Stimulated activated CD4-positive, alpha-beta T cell treated with anti-CD3 and anti-CD28 coated beads, Interleukin-2, amount 100 ng/mL, for 24 hours (primary cell): ENCODE data around the gene GABBR2.
"Not testable (repeated sequence)": the region's sequence is repeated elsewhere in the genome, so short reads cannot be mapped to it uniquely, and the experiment has no call there.

ENCODE experiments used
- DNase-seq, 2 donors: peaks; one replicate each; pipeline ENCODE4 v3.0.0-alpha.2; 2020

The GABBR2 gene

GRCh38 chr9:98312365-98312764 is 396.4 kb downstream of the GABBR2 start:
- DNase-seq: no peak

DNA sequence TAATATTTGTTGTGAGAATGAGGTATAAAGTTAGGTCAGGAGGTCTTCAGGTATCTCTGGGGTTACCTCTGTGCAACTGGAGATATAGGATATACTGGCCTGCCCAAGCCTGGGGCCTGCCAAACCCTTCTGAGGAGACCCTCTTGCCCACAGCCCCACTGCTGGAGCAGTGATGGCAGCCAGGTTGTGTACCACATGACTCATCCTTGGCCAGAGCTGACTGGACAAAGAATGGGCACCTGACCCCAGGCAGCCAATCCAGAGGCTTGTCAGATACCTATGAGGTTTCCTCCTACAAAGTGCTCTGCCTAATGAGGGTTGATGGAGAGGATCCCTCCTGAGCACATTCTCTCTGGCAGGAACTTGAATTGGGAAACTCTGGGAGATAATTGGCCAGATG is 397.2 kb downstream of the GABBR2 start:
- no peak for DNase-seq

GRCh38 chr9:98310752-98311392 is 397.9 kb downstream of the GABBR2 start:
- no peak for DNase-seq

DNA sequence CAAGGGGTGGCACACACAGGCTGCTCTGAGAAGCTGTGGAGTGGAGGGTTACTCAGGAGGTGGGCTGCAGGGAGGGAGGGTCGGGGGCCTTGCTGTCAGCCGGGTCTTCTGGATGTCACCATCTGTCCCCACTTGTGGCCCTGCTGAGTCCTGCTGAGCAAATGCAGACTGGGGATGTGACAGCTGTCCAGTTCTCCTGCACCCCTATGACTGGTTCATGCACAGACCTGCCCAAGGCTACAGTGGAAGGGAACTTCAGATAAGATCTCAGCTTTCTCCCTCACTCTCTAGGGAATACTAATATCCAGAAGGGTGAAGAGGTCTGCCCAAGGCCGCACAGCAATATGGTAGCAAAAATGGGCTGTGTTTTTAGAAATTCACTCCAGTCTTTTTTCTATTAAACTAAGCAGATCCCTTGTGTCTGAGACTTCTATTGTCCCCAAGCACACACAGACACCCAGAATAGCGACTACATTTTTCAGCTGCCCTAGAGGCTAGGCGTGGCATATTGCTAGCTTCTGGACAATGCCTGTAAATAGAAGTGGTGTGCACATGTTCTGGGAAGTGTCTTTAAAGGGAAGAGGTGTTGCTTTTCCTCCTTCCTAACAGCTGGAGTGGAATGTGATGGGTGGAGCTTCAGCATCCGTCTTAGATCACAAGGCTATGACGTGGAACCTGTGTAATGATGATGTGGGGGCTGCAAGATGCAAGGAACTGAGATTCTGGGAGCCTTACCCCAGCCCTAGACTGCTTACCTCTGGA is 402.2 kb downstream of the GABBR2 start:
- DNase-seq: no peak

DNA sequence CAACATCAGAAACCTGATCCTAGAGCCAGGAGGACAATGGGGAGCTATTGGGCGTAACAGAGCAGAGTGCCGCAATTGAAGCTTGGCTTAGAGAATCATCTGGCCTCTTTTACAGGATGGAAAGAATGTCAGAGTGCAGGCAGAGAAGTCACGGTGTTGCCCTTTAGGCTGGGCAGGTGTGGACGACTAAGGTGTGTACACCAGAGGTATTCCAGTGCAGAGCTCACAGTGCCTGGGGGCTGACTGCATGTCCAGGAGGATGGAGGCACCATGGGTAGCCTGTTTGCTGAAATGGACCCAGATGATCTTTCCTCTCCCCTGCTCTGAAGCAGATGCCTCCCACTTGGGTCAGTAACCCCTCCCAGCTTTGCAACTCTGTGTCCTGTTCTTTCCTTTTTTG is 404.4 kb downstream of the GABBR2 start:
- DNase-seq: no peak

DNA sequence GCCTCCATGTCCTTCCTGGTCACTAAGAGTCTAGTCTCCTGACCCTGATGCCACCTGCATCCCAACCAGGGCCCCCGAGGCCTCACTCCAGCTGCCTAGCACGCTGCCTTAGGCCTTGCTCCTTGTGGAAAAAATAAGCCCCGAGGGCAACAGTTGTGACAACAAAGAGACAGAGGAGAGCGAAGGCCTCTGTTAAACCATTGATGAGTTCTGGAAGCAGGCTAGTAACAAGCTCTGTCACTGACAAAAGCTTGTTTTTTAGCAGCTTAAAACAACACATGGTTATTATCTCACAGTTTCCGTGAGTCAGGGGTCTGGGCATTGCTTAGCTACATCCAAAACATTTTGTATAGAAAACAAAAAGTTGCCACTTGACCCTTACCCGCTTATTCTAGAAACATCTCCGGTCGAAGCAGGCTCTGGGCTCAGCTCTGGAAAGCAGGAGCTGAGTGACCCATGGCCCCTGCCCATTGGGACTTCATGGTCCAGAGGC is 405.1 kb downstream of the GABBR2 start:
- no peak for DNase-seq

- DNase-seq: no peak
Measured at GRCh38 chr9:98302938-98303632, 405.6 kb downstream of the GABBR2 start.

DNA sequence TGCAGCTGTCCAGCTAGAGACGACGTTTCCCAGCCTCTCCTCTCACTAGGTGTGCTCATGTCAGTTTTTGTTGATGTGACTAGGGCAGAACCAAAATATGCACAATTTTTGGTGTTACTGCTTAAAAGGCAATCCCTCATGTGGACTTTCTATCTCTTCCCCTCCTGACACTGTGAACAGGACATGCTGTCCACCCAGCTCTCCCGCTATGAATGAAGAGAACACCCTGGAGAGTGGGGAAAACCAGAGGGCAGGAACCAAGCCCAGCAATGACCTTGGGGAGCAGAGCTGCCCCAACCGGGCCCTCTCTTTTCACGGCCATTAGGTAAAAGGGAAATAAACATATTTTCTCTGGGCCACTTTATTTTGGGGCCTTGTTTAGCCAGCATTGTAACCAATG is 406.6 kb downstream of the GABBR2 start:
- DNase-seq: no peak

DNA sequence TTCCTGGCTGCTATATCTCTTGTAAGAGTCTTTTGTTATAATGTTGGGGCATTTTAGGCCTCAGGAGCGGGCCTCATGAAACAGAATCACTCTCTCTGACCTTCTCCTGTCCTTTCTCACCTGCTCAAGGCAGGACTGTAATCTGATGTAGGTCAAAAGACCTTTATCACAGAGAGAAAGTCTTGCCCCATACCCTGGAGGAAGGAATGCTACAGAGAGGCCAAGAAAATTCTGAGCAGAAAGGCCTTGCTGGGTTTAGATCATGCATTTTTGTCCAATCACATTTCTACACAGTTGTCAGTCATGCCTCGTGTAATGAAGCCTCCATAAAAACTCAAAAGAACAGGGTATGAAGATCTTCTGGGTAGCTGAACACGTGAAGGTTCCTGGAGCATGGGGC is 408.1 kb downstream of the GABBR2 start:
- no peak for DNase-seq

DNA sequence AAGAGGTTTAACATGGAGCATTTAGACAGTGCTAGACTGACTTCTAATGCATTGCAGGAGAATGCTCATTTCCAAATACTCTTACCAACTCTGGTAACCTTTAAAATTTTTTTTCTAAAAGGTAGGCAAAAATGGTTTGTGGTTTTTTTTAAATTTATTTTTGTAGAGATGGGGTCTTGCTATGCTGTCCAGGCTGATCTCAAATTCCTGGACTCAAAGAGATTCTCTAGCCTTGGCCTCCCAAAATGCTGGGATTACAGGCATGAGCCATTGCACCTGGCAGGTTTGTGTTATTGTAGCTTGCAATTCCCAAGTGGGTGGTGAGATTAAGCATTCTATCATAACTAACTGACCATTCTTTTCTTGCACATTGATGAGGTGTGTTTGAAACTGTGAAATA is 410.3 kb downstream of the GABBR2 start:
- no peak for DNase-seq

GRCh38 chr9:98295824-98296223 is 412.9 kb downstream of the GABBR2 start:
- DNase-seq: no peak

- DNase-seq: no peak
Measured at GRCh38 chr9:98291820-98292219, 416.9 kb downstream of the GABBR2 start.

GRCh38 chr9:98290411-98290810 is 418.3 kb downstream of the GABBR2 start:
- DNase-seq: no peak

DNA sequence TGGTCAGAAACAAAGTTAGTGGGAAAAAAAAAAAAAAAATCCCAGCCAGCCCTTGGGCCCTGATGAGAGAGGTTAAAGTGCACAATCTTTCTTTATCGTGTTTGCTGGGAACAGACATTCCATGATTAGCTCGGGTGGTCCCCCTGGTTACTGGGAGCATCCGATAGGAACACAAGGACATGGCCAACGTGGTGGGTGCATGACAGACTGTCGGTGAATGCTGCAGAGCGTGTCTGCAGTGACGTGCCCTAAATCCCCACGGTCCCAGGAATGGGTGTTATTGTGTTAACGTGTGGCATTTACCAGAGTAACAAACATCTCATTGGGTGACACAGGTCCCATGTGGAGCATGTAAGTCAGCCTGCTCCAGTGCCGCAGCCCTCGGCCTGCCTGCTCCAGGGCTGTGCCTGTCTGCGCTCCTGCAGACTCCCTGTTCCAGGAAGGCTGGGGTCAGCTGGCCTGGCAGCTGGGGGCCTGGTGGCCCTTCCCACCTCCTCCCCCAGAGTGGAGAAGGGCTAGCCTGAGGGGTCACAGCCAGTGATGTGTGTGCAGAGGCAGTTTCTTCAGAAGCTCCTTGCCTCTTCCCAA is 419.0 kb downstream of the GABBR2 start:
- DNase-seq: no peak

- no peak for DNase-seq
Measured at GRCh38 chr9:98288881-98289280, 419.9 kb downstream of the GABBR2 start.

GRCh38 chr9:98287384-98287783 is 421.4 kb downstream of the GABBR2 start:
- no peak for DNase-seq

GRCh38 chr9:98285446-98285845 is 423.3 kb downstream of the GABBR2 start:
- no peak for DNase-seq

- no peak for DNase-seq
Measured at GRCh38 chr9:98284754-98285153, 424.0 kb downstream of the GABBR2 start.

GRCh38 chr9:98283143-98283542 is 425.6 kb downstream of the GABBR2 start:
- DNase-seq: not testable (repeated sequence)

DNA sequence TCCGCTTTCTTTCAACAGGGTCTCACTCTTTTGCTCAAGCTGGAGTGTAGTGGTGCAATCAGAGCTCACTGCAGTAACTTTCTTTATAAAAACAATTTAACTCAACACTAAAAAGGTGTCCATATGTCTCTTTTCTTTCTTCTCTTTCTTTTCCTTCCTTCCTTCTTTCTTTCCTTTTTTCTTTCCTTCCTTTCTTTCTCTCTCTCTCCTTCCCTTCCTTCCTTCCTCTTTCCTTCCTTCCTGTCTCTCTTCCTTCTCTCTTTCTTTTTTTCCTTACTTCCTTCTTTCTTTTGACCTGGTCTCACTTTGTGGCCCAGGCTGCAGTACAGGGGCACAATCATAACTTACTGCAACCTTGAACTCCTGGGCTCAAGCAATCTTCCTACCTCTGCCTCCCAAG is 427.5 kb downstream of the GABBR2 start:
- DNase-seq: no peak

DNA sequence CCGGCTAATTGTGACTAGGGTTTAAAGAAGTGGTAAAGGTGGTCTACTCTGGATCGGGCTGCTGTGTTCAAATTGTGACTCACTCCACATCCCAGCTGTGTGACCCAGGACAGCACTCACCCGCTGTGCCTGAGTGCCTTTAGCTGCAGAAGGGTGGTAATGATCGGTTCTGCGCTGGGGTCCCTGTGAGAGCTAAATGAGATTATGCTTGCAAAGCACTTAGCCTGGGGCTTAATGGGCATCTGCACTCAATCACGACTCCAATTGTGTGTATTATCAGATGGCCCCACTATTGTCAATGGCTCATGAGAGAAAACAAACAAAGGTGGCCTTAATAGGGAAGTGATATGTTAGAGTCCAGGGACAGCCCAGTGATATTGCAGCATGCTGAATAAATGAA is 428.2 kb downstream of the GABBR2 start:
- DNase-seq: no peak

DNA sequence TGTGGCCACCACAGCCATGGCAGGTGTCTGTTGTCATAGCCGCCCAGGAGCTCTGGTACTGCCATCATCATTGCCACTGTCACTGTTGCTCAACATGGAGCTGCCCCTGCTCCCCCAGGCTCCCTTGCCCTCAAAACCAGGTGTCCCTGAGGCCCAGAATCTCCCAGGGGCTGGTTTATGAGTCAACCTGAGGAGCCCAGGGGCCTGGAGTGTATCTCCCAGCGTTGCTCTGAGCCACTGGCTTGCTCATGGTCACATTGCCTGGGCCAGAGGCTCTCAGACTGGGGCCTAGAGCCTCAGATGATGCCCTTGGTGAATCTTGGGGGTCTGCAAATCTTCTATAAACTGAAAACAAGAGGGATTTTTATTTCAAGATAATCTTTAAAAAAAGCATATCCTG is 428.6 kb downstream of the GABBR2 start:
- DNase-seq: no peak

DNA sequence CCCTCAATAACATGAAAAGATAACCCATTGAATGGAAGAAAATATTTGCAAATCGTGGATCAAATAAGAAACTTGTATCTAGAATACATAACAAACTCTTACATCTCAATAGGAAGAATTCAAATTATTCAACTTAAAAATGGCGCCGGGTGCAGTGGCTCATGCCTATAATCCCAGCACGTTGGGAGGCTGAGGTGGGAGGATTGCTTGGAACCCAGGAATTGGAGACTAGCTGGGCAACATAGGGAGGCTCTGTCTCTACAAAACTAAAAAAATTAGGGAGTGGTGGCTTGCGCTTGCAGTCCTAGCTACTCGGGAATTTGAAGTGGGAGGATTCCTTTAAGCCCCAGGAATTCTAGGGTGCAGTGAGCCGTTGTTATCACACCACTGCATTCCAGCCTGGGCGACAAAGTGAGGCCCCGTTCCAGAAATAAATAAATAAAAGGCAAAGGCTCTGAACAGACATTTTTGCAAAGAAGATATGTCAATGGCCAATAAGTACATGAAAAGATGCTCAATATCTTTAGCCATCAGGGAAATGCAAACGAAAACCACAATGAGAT is 431.7 kb downstream of the GABBR2 start:
- DNase-seq: no peak
